Right lobe of liver (tissue), 4 donors: ENCODE data around the gene PTPRN2.

ENCODE experiments used
- CTCF ChIP-seq, 4 donors: fragments of 200-600 bp in 3 of 4; fragments of 450-650 bp in 1 of 4; IDR thresholded peaks; one replicate each; pipeline versions ENCODE4 v1.5.1 to v1.8.0; 2016 to 2022; ENCODE audit warnings: antibody characterized with exemption in 4 of 4, mild to moderate bottlenecking in 2 of 4
- POLR2A ChIP-seq: fragments of 450-650 bp; IDR thresholded peaks from one replicate; pipeline ENCODE4 v1.6.1; 2017; ENCODE audit warnings: antibody characterized with exemption, mild to moderate bottlenecking
- donor health status: DM: no; HTN: no; CAD: no.
- donor health status: DM: no; HTN: no; CAD: no.
- donor health status: DM: no; HTN: yes; CAD: no.

- TF ChIP-seq CTCF (IDR thresholded peaks at IDR 0.05) (no peak), POLR2A (no peak)
Observed at GRCh38 chr7:157679607-157680006, 908.0 kb downstream of the PTPRN2 start.
